ENCODE measurements around the gene ADGRL3. TPM values are rescaled to one million over a fixed set of nuclear protein-coding genes. Genes with fewer than 3 reads are reported as not detected.
A peak's percentile ranks its signal among the peaks of the same experiment; 100 is the strongest.
"Not testable (repeated sequence)": the region's sequence is repeated elsewhere in the genome, so short reads cannot be mapped to it uniquely, and the experiment has no call there.

ADGRL3 gene
- total RNA-seq, 1 donor from 2014 or later = 3.7 TPM

DNA sequence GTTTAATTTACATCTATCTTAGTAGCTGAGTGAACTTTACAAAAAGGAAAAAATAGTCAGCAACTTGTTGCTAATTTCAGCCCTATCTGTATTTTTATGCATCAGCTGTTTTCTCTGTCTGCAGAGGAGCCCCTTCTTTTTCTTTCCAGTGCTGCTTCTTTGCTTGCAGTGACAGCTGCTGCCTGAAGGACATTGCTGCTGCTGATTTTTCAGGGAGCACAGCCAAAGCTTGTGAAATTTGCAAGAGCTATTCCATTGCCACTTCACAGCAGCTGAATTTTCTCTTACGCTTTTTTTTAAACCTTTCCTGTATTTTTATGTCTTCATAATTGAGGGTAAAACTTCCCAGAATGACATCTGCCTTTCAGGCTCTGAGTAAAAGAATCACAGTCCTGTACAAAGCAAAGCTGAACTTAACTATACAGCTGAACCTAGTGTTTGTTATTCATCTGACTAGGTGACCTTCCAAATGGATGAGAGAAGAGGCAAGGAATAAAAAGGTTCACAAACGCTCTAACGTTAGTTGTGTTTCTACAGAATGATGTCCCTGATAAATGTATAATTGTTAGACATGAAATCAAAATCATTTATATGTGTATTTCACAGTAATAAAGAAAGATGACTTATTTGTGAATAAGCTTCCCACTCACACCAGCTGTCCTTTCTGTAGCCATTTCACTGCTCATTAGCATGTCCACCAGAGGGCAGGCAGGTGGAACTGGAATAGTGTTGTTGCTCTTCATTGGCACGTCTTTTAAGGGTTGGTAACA is 541.4 kb downstream of the ADGRL3 start:
- ATAC-seq (peak; percentile 80), DNase-seq (ENCODE audit: missing footprints) (no peak)
- intact Hi-C loops (cut with DNase I) = no loop called here

DNA sequence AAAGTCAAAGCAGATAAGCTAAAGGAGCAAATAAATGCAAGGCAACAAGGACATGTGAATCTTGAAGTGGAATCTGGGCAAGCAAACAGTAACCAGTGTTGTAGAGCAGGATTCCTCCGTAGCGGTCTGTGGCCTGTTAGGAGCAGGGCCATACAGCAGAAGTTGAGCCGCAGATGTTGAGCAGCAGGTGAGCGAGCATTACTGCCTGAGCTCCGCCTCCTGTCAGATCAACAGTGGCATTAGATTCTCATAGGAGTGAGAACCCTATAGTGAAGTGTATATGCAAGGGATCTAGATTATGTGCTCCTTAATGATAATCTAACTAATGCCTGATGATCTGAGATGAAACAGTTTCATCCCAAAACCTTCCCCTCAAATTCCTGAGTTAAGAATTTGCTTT is 550.7 kb downstream of the ADGRL3 start:
- intact Hi-C loops (cut with DNase I) = no loop called here
- ATAC-seq = no peak
- DNase-seq (ENCODE audit: missing footprints) = no peak

DNA sequence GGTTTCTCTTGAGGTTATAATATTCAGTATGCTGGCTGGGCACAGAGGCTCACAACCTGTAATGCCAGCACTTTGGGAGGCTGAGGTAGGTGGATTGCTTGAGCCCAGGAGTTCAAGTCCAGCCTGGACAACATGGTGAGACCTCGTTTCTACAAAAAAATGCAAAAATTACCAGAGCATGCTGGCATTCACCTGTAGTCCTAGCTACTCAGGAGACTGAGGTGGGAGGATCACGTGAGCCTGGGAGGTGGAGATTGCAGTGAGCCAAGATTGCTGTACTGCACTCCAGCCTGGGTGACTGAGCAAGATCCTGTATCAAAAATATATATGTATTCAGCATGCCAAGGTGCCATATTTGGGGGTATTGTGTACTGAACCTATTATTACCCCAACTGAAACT is 552.5 kb downstream of the ADGRL3 start:
- ATAC-seq (no peak), DNase-seq (ENCODE audit: missing footprints) (no peak)
- intact Hi-C loops (cut with DNase I) = no loop called here

DNA sequence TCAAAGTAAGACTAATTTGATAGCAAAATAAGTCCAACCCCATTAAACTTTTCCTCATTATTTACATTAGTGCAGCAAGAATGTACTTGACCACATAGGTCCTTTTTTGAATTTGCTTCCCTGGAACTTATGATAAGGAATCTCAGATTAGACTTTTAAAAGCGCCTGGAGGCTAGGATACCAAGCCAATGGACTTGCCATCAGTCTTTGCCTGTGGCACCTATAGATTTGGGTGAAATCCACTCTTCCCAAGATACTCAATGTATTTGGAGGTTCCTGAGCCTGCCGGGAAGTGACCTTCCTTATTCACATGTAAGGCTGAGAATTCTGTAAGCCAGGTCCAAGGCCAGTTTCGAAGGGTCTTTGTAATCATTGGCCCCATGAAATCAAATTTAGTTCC is 553.6 kb downstream of the ADGRL3 start:
- DNase-seq (ENCODE audit: missing footprints) (no peak), ATAC-seq (no peak)
- intact Hi-C loops (cut with DNase I) = no loop called here

DNA sequence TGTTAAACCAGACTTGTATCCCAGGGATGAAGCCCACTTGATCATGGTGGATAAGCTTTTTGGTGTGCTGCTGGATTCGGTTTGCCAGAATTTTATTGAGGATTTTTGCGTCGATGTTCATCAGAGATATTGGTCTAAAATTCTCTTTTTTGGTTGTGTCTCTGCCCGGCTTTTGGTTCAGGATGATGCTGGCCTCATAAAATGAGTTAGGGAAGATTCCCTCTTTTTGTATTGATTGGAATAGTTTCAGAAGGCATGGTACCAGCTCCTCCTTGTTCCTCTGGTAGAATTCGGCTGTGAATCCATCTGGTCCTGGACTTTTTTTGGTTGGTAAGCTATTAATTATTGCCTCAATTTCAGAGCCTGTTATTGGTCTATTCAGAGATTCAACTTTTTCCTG is 556.8 kb downstream of the ADGRL3 start:
- intact Hi-C loops (cut with DNase I); DNase-seq (ENCODE audit: missing footprints); ATAC-seq: not testable (repeated sequence)

DNA sequence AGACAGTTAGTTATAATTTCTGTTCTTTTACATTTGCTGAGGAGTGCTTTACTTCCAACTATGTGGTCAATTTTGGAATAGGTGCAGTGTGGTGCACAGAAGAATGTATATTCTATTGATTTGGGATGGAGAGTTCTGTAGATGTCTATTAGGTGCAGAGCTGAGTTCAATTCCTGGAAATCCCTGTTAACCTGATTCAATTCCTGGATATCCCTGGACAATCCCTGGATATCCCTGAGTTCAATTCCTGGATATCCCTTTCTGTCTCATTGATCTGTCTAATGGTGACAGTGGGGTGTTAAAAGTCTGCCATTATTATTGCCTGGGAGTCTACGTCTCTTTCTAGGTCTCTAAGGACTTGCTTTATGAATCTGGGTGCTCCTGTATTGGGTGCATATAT is 557.9 kb downstream of the ADGRL3 start:
- ATAC-seq; DNase-seq (ENCODE audit: missing footprints); intact Hi-C loops (cut with DNase I): not testable (repeated sequence)

DNA sequence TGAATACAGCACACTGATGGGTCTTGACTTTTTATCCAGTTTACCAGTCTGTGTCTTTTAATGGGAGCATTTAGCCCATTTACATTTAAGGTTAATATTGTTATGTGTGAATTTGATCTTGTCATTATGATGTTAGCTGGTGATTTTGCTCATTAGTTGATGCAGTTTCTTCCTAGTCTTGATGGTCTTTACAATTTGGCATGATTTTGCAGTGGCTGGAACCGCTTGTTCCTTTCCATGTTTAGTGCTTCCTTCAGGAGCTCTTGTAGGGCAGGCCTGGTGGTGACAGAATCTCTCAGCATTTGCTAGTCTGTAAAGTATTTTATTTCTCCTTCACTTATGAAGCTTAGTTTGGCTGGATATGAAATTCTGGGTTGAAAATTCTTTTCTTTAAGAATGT is 558.5 kb downstream of the ADGRL3 start:
- intact Hi-C loops (cut with DNase I); ATAC-seq; DNase-seq (ENCODE audit: missing footprints): not testable (repeated sequence)

DNA sequence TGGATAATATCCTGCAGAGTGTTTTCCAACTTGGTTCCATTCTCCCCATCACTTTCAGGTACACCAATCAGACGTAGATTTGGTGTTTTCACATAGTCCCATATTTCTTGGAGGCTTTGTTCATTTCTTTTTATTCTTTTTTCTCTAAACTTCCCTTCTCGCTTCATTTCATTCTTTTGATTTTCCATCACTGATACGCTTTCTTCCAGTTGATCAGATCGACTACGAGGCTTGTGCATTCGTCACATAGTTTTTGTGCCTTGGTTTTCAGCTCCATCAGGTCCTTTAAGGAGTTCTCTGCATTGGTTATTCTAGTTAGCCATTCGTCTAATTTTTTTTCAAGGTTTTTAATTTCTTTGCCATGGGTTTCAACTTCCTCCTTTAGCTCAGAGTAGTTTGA is 559.1 kb downstream of the ADGRL3 start:
- ATAC-seq; intact Hi-C loops (cut with DNase I); DNase-seq (ENCODE audit: missing footprints): not testable (repeated sequence)

DNA sequence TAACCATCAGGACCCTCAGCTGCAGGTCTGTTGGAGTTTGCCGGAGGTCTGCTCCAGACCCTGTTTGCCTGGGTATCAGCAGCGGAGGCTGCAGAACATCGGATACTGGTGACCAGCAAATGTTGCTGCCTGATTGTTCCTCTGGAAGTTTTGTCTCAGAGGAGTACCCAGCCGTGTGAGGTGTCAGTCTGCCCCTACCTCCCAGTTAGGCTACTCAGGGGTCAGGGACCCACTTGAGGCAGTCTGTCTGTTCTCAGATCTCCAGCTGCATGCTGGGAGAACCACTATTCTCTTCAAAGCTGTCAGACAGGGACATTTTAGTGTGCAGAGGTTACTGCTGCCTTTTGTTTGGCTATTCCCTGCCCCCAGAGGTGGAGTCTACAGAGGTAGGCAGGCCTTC is 559.8 kb downstream of the ADGRL3 start:
- intact Hi-C loops (cut with DNase I); ATAC-seq; DNase-seq (ENCODE audit: missing footprints): not testable (repeated sequence)

DNA sequence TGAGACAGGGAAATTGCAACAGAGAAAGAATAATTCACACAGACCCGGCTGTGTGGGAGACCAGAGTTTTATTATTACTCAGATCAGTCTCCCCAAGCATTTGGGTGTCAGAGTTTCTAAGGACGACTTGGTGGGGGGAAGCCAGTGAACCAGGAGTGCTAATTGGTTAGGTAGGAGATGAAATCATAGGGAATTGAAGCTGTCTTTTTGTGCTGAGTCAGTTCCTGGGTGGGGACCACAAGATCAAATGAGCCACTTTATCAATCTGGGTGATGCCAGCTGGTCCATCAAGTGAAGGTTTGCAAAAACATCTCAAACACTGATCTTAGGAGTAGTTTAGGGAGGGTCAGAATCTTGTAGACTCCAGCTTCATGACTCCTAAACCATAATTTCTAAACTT is 560.7 kb downstream of the ADGRL3 start:
- ATAC-seq (no peak), DNase-seq (ENCODE audit: missing footprints) (no peak)
- intact Hi-C loops (cut with DNase I) = no loop called here

DNA sequence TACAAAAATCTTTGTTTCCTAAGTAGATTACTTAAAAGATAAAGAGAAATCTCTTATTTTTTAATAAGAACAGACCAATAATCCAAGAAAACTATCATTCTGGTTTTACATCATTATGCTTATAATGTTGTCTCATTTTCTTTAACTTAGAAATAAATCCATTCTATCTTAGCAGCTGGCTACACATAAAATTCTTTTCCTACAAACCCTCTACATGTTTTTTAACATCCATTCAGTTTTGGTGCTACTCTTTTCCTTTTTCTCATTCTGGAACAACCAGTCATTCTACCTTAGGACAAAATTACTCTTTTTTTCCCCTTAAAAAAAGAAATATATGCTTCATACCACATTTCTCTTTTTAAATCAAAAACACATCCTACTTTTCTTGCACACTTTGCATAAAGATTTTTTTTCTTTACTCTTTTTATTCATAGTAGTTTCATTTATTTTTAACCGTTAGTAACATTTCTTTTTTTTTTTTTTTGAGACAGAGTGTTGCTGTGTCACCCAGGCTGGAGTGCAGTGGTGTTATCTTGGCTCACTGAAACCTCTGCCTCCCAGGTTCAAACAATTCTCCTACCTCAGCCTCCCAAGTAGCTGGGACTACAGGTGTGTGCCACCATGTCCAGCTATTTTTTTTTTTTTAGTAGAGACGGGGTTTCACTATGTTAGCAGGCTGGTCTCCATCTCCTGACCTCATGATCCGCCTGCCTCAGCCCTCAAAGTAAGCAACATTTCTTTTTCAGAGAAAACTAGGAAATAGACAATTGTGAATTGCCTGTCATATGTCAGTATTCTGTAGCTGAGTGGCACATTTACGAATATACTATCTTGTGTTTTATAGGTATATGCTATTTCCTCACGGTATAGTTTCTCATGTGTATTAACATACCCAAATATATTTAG is 562.8 kb downstream of the ADGRL3 start:
- ATAC-seq = no peak
- intact Hi-C loops (cut with DNase I) = no loop called here
- DNase-seq (ENCODE audit: missing footprints) = no peak

DNA sequence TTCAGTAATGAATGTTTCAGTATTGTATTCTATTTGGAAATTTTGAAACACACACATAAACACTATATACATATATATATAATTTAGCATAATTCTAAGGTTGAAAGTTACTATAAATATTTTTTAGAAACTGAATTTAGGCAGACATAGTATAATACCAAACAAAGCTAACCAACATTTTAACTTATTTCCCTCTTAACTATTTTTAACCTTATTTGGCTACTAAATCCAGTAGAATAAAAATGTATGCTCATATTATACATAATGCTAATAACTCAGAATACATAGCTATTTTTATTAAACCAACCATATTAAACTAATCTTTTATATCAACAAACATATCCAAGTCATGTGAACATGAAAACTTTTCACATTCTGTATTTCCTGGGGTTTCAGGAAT is 563.6 kb downstream of the ADGRL3 start:
- intact Hi-C loops (cut with DNase I) = no loop called here
- ATAC-seq (no peak), DNase-seq (ENCODE audit: missing footprints) (no peak)

DNA sequence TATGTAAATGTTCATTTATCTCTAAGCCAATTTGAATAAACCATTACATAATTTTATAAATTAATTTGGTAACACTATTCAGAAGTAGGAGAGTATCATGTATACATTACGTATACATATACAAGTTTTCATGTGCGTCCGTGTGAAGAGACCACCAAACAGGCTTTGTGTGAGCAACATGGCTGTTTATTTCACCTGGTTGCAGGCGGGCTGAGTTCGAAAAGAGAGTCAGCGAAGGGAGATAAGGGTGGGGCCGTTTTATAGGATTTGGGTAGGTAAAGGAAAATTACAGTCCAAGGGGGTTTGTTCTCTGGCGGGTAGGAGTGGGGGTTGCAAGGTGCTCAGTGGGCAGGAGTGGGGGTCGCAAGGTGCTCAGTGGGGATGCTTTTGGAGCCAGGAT is 564.0 kb downstream of the ADGRL3 start:
- DNase-seq (ENCODE audit: missing footprints); ATAC-seq; intact Hi-C loops (cut with DNase I): not testable (repeated sequence)

DNA sequence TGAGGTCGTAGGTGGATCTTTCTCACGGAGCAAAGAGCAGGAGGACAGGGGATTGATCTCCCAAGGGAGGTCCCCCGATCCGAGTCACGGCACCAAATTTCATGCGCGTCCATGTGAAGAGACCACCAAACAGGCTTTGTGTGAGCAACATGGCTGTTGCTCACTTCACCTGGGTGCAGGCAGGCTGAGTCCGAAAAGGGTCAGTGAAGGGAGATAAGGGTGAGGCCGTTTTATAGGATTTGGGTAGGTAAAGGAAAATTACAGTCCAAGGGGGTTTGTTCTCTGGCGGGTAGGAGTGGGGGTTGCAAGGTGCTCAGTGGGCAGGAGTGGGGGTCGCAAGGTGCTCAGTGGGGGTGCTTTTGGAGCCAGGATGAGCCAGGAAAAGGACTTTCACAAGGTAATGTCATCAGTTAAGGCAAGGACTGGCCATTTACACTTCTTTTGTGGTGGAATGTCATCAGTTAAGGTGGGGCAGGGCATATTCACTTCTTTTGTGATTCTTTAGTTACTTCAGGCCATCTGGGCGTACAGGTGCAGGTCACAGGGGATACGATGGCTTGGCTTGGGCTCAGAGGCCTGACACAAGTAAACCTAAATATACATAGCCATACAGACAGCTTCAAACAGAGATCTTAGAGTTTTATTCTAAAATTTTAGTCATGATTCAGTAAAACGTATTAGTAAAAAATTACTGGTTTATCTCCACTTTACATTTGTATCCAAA is 569.5 kb downstream of the ADGRL3 start:
- ATAC-seq; DNase-seq (ENCODE audit: missing footprints); intact Hi-C loops (cut with DNase I): not testable (repeated sequence)

DNA sequence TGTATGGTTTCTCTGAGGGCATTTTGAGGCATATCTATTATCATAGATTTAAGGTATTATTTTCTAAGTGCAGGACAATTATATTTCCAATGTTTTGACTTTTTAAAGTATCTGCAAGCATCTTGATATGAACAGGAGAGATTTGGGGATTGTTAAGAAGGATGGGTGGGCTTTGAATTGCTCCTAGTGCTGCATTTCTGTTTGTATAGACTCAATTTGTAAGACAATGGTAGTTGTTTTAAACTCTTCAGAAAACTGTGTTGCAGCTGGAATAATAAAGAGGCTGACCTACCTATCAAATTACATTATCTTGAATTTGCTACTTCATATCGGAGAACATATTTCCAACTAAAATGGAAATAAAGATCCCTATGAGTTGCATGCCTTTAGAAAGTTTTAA is 570.3 kb downstream of the ADGRL3 start:
- DNase-seq (ENCODE audit: missing footprints) (no peak), ATAC-seq (no peak)
- intact Hi-C loops (cut with DNase I) = no loop called here

DNA sequence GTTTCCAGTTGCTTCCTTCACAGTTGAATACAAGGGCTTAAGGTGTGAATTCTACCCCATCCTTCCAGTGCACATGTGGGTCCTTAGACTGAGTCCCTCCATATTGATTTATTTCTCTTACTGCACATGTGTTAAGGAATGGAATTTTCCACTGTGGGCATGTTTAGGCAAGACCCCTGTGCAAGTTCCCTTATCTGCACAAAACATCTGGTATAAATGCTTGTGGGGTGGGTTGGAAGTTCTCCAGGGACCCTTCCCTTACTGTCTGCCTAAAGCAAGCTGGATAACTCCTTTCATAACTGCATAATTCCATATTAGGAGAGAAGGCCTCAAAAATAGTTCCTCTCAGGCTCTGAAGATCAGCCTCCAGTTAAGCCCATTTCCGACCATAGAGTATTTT is 570.9 kb downstream of the ADGRL3 start:
- ATAC-seq (no peak), DNase-seq (ENCODE audit: missing footprints) (no peak)
- intact Hi-C loops (cut with DNase I) = no loop called here

DNA sequence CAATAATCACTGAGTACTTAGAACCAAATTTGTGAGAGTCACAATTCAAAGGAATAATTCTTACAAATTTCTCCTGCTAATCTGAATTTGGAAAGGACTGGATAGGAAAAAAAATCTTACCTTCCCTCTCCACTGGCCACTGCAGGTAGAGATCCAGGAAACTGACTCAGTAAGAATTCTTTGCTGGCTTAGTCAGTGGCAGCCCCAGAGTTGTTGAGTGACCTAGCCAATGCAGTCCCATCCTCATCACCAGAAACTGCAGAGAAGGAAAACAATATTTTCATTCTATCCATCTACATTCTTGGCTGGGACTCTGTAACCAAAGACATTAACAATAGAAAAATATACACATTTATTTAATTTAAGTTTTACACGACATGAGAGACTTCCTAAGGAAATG is 572.0 kb downstream of the ADGRL3 start:
- intact Hi-C loops (cut with DNase I) = no loop called here
- no peak for ATAC-seq
- DNase-seq (ENCODE audit: missing footprints) = no peak

DNA sequence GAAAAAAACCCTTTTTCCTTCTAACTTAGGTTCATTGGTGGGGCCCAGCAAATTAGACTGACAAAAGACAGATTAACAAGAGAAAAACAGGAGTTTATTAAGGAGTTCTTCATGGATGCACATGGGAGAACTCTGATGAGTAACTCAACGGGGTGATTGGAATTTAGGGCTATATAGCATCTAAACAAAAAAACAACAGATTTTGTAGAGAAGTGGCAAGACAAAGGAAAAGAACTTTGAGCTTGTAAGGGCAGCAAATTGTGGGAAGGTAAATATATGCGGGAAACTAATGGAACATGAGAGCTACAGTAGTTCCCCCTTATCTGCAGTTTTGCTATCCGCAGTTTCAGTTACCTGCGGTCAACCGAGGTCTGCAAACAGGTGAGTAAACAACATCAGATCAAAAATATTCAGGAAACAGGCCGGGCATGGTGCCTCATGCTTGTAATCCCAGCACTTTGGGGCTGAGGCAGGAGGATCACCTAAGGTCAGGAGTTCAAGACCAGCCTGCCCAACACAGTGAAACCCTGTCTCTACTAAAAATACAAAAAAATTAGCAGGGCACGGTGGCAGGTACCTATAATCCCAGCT is 573.6 kb downstream of the ADGRL3 start:
- DNase-seq (ENCODE audit: missing footprints) (no peak), ATAC-seq (no peak)
- intact Hi-C loops (cut with DNase I) = no loop called here

DNA sequence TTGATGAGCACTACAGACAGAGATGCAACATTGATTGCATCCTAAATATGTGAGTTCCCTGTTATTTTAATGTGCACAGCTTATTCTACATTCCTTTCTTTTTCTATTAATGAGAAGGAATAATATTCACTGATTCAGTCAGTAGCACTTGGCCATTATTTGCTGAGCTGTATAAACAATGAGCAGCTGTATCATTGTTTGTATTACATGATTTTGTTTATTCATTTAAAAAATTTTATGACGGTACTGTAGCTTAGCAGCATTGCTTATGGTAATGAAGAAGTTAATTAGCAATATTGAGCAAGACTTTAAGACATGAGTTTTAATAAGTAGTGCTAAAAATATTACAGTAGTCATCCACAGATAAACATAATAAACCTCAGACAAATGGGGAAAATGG is 582.0 kb downstream of the ADGRL3 start:
- ATAC-seq = no peak
- intact Hi-C loops (cut with DNase I) = no loop called here
- DNase-seq (ENCODE audit: missing footprints) = no peak
